HepG2 (cell line): ENCODE data around the gene DENND4B. TPM values are rescaled to one million over a fixed set of nuclear protein-coding genes. Genes with fewer than 3 reads are reported as not detected.
A peak's percentile ranks its signal among the peaks of the same experiment; 100 is the strongest.

Source experiments
- ATF3 ChIP-seq: sonication (generic); formaldehyde crosslinking; IDR thresholded peaks from 2 replicates; pipeline ENCODE4 v1.4.0; 2020; ENCODE audit warnings: missing genetic modification reagents
- BRD4 ChIP-seq: sonication (generic); formaldehyde crosslinking; IDR thresholded peaks from 2 replicates; pipeline ENCODE4 v1.4.0; 2020; ENCODE audit warnings: missing genetic modification reagents
- CREBL2 ChIP-seq: sonication (generic); formaldehyde crosslinking; IDR thresholded peaks from 2 replicates; pipeline ENCODE4 v1.8.1; 2023; ENCODE audit warnings: missing genetic modification reagents, mild to moderate bottlenecking, borderline replicate concordance
- HNRNPL ChIP-seq: fragments of 200-400 bp; formaldehyde crosslinking; IDR thresholded peaks from 2 replicates; pipeline ENCODE4 v1.6.1; 2017; ENCODE audit warnings: mild to moderate bottlenecking, low read depth, low read length
- MEIS2 ChIP-seq: sonication (generic); formaldehyde crosslinking; IDR thresholded peaks from 2 replicates; pipeline ENCODE4 v1.9.0; 2021; ENCODE audit warnings: mild to moderate bottlenecking, missing genetic modification reagents
- MYC ChIP-seq: sonication (generic); formaldehyde crosslinking; IDR thresholded peaks from 2 replicates; pipeline ENCODE4 v1.9.0; 2021; ENCODE audit warnings: missing genetic modification reagents, borderline replicate concordance
- PHB2 ChIP-seq: fragments of 450-650 bp; IDR thresholded peaks from 2 replicates; pipeline ENCODE4 v1.6.1; 2018; ENCODE audit not compliant: partially characterized antibody
- PHF20 ChIP-seq: sonication (generic); formaldehyde crosslinking; IDR thresholded peaks from 2 replicates; pipeline ENCODE4 v1.5.0; 2020; ENCODE audit warnings: mild to moderate bottlenecking, missing genetic modification reagents
- RARA ChIP-seq: IDR thresholded peaks from 2 replicates; pipeline ENCODE4 v1.6.1; 2016; ENCODE audit warnings: missing genetic modification reagents, missing compliant biosample characterization
- RNF2 ChIP-seq: fragments of 450-650 bp; conservative IDR thresholded peaks from 2 replicates; pipeline ENCODE4 v1.6.1; 2016; ENCODE audit warnings: low read depth
- RXRB ChIP-seq: IDR thresholded peaks from 2 replicates; pipeline ENCODE4 v1.6.1; 2016; ENCODE audit warnings: borderline replicate concordance, missing genetic modification reagents, missing compliant biosample characterization
- THAP8 ChIP-seq: sonication (generic); formaldehyde crosslinking; IDR thresholded peaks from 2 replicates; pipeline ENCODE4 v1.5.1; 2020; ENCODE audit warnings: missing genetic modification reagents, mild to moderate bottlenecking, borderline replicate concordance
- ZBTB10 ChIP-seq: sonication (generic); formaldehyde crosslinking; IDR thresholded peaks from 2 replicates; pipeline ENCODE4 v1.4.0; 2020; ENCODE audit warnings: missing genetic modification reagents, borderline replicate concordance
- ZNF234 ChIP-seq: sonication (generic); formaldehyde crosslinking; conservative IDR thresholded peaks from 2 replicates; pipeline ENCODE4 v1.5.1; 2020; ENCODE audit warnings: mild to moderate bottlenecking, missing genetic modification reagents
- ZNF24 ChIP-seq: fragments of 450-650 bp; IDR thresholded peaks from 2 replicates; pipeline ENCODE4 v1.6.1; 2017; ENCODE audit warnings: antibody characterized with exemption, mild to moderate bottlenecking
- ZNF350 ChIP-seq: sonication (generic); formaldehyde crosslinking; IDR thresholded peaks from 2 replicates; pipeline ENCODE4 v1.4.0; 2020; ENCODE audit warnings: mild to moderate bottlenecking, low read depth, missing genetic modification reagents, borderline replicate concordance
- ZNF530 ChIP-seq: sonication (generic); formaldehyde crosslinking; IDR thresholded peaks from 2 replicates; pipeline ENCODE4 v1.5.0; 2020; ENCODE audit warnings: low read depth, mild to moderate bottlenecking, missing genetic modification reagents
- ZNF547 ChIP-seq: sonication (generic); formaldehyde crosslinking; IDR thresholded peaks from 2 replicates; pipeline ENCODE4 v1.5.1; 2020; ENCODE audit warnings: mild to moderate bottlenecking, missing genetic modification reagents
- ZNF563 ChIP-seq: sonication (generic); formaldehyde crosslinking; IDR thresholded peaks from 2 replicates; pipeline ENCODE4 v1.8.0; 2022; ENCODE audit warnings: mild to moderate bottlenecking, moderate library complexity, missing genetic modification reagents
- ZNF616 ChIP-seq: sonication (generic); formaldehyde crosslinking; IDR thresholded peaks from 2 replicates; pipeline ENCODE4 v1.5.0; 2020; ENCODE audit warnings: low read depth, mild to moderate bottlenecking, missing genetic modification reagents
- ZNF703 ChIP-seq: sonication (generic); formaldehyde crosslinking; IDR thresholded peaks from 2 replicates; pipeline ENCODE4 v1.5.1; 2020; ENCODE audit warnings: missing genetic modification reagents, mild to moderate bottlenecking, moderate library complexity, borderline replicate concordance
- ZSCAN5A ChIP-seq: sonication (generic); formaldehyde crosslinking; IDR thresholded peaks from 2 replicates; pipeline ENCODE4 v1.8.0; 2022; ENCODE audit warnings: mild to moderate bottlenecking, missing genetic modification reagents, borderline replicate concordance
- polyA plus RNA-seq, 8 experiments: library from polyadenylated mRNA; depleted of rRNA in 3 of 8; stranded (reverse) in 7 of 8; unstranded in 1 of 8; fragments of >200 nt; fragmentation: Illumina TruSeq in 4 of 8; extraction: Trizol in 4 of 8; gene quantifications; 2 replicates each; pipeline versions ENCODE4 v1.2.1 to v1.2.3, GENCODE V29; 2011 to 2016; ENCODE audit warnings: low read depth in 4 of 8, missing spikeins in 1 of 8, mixed read lengths in 1 of 8; ENCODE audit not compliant: insufficient read depth in 1 of 8
- total RNA-seq, 5 experiments: library from RNA; depleted of rRNA; stranded (reverse); fragments of >200 nt; fragmentation: Illumina TruSeq; extraction: Trizol; gene quantifications; 2 replicates each; pipeline ENCODE4 v1.2.3, GENCODE V29; 2016; ENCODE audit warnings: low read depth in 1 of 5
- TF ChIP-seq, protein P1 (sequence below): sonication (generic); formaldehyde crosslinking; IDR thresholded peaks from 2 replicates; pipeline ENCODE4 v1.5.0; 2020; ENCODE audit warnings: missing genetic modification reagents

The DENND4B gene
- total and polyA plus RNA-seq, 2 of the 13 experiments (the other 11 are each of a cell fraction or from before 2014, with no cell fraction given) = 15.1 to 20.3 TPM

DNA sequence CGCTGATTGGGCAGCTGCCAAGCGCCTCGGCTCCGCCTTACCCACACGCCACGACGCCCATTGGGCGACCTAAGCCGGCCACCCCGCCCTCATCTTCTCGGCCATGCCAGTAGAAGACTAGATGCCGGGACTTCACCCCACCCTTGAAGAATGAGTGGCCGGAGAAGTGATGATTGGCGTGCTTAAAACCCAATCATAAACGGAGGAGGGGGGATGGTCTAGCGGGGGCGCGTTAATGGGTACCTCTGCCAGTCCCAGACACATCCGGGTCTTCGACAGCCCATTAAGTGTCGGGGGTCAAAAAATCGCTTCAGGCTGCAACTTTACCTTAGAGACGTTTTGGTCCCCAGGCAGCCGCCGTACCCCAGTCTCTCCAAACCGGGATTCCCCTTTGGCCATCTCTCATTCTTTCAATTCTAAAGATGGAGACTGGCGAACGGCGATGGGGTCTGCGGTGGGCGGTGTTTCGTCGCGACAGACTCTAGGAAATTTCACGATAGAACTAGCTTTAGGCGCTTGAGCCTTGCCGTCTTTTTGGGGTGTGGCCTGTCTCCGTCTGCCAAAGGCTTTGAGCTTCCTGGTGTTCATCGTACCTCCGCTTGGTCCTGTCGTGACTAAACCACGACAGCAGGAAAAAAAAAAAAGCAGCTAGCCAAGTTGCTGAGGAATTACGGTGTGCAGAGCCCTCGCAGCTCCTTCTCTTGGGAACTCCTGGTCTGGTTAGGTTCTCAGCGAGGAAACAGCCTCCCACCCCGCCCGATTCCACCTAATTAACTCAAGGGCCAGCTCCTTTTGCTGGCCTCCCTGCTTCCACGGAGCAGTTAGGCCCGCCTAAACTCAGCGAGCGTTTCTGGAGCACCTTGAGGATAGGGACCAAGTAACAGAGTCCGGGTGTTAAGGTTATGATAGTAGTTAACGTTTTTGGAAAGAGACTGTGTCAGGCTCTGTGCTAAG, 23.3 kb downstream of the DENND4B start, which contains the start of gene GATAD2B (continued):
- TF ChIP-seq PHB2 (no peak), ZSCAN5A (CRISPR knock-in tag) (no peak), CREBL2 (CRISPR knock-in tag) (no peak), ZNF563 (no peak), ZNF530 (CRISPR knock-in tag) (no peak), MEIS2 (CRISPR knock-in tag) (no peak), ATF3 (CRISPR knock-in tag) (no peak), ZNF234 (no peak), ZNF547 (CRISPR knock-in tag) (no peak), ZNF24 (no peak), BRD4 (CRISPR knock-in tag) (no peak), ZNF616 (CRISPR knock-in tag) (no peak), RXRB (CRISPR knock-in tag) (no peak; the same call in 1 of the 2 replicates), RNF2 (no peak), ZNF703 (CRISPR knock-in tag) (no peak), RARA (CRISPR knock-in tag) (0 out of 2 replicates have a peak, but pooled peaks have one; percentile 14), THAP8 (CRISPR knock-in tag) (no peak), HNRNPL (0 out of 2 replicates have a peak, but pooled peaks have one; percentile 62), ZBTB10 (CRISPR knock-in tag) (no peak; the same call in 1 of the 2 replicates), PHF20 (CRISPR knock-in tag) (peak; percentile 69; the same call in 1 of the 2 replicates), MYC (CRISPR knock-in tag) (peak; percentile 24; the same call in 1 of the 2 replicates), ZNF350 (CRISPR knock-in tag) (peak; percentile 33; the same call in 1 of the 2 replicates)
- TF ChIP-seq, protein P1, sequence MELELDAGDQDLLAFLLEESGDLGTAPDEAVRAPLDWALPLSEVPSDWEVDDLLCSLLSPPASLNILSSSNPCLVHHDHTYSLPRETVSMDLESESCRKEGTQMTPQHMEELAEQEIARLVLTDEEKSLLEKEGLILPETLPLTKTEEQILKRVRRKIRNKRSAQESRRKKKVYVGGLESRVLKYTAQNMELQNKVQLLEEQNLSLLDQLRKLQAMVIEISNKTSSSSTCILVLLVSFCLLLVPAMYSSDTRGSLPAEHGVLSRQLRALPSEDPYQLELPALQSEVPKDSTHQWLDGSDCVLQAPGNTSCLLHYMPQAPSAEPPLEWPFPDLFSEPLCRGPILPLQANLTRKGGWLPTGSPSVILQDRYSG (CRISPR knock-in tag) = no peak
